ENCODE results near the gene RPN1. TPM values are rescaled to one million over a fixed set of nuclear protein-coding genes. Genes with fewer than 3 reads are reported as not detected.

Gene RPN1
- total RNA-seq, 3 donors from 2014 or later (not counting 1 experiment from before 2014, with no cell fraction given) = 90.5 to 130 (median 92.1) TPM

DNA sequence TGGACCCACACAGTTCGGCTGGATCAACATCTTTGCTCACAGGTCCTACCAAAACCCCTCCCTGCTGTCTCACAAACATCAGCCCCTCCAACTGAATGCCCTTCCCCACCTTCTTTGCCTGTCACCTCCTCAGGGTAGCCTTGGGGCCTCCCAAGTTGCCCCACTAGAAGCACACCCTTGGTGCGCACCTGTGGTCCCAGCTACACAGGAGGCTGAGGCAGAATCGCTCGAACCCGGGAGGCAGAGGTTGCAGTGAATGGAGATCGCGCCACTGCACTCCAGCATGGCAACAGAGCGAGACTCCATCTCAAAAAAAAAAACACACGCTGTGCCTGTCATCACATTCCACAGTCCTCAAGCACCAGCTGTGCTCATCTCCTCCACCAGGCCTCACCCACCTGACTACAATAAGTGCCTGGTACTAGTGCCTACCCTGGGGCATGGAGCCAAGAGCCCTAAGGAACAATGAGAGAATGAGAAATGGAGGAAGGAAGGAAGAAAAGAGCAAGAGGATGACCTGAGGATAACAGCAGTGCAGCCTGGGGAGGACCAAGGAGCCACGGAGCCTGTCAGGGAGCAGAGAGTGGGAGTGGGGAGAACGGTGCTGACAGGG, 26.0 kb downstream of the RPN1 start:
- Mint-ChIP-seq H3K27ac (peak overlapping the region in 1 of 2 donors; percentile 28), H3K4me1 (peaks cover 2 to 24% of the 10 kb centered on the region in 2 donors), H3K27me3 (ENCODE audit: low read depth in 2 of 2) (no peaks in the 10 kb centered on the region), H3K36me3 (peaks cover 17% of the 10 kb centered on the region), H3K4me3 (no peak overlapping the region), H3K9me3 (no peaks in the 10 kb centered on the region)
- H3K4me3 ChIP-seq (ENCODE audit: low read length) = no peak overlapping the region
- no peak for DNase-seq
- no peak for ATAC-seq
- H3K4me1 ChIP-seq (ENCODE audit: control insufficient read depth, insufficient read depth, low read length) = no peaks in the 10 kb centered on the region
- peaks cover 64% of the 10 kb centered on the region for H3K36me3 ChIP-seq (ENCODE audit: control insufficient read depth, insufficient read depth, low read length)
- 93% methylated on average over 11 of the region's 11 CpGs for WGBS (ENCODE audit: insufficient coverage)
- intact Hi-C loops (cut with micrococcal nuclease) = no loop called here
- no peaks in the 10 kb centered on the region for H3K9me3 ChIP-seq (ENCODE audit: control insufficient read depth, insufficient read depth, low read length)
- no peaks in the 10 kb centered on the region for H3K27me3 ChIP-seq (ENCODE audit: control insufficient read depth, insufficient read depth, low read length)
- TF ChIP-seq CTCF (IDR thresholded peaks at IDR 0.05) = no peak
- no peak overlapping the region for H3K27ac ChIP-seq (ENCODE audit: low read length)

DNA sequence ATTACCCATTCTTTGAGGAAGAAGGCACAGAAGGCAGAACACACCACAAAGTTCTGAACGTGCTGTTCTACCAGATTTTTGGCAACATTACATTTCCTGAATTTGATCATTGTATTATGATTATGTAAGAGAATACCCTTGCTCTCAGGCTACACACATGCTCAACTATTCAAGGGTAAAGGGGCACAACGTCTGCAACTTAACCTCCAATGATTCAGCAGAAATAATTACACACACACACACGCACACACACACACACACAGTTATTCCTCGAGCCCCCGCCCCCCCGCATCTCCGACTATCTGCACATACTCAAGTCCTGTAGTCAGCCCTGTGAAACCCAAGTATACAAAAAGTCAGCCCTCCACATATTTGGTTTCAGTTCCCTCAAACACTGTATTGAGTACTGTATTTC, 26.8 kb downstream of the RPN1 start:
- H3K27ac Mint-ChIP-seq = no peak overlapping the region
- no peak overlapping the region for H3K4me3 Mint-ChIP-seq
- peaks cover 11 to 33% of the 10 kb centered on the region in 2 donors for H3K4me1 Mint-ChIP-seq
- H3K27ac ChIP-seq (ENCODE audit: low read length) = no peak overlapping the region
- H3K27me3 ChIP-seq (ENCODE audit: control insufficient read depth, insufficient read depth, low read length) = no peaks in the 10 kb centered on the region
- H3K27me3 Mint-ChIP-seq (ENCODE audit: low read depth in 2 of 2) = no peaks in the 10 kb centered on the region
- H3K36me3 ChIP-seq (ENCODE audit: control insufficient read depth, insufficient read depth, low read length) = peaks cover 66% of the 10 kb centered on the region
- 66% methylated on average over 7 of the region's 7 CpGs for WGBS (ENCODE audit: insufficient coverage)
- peaks cover 17% of the 10 kb centered on the region for H3K36me3 Mint-ChIP-seq
- H3K4me1 ChIP-seq (ENCODE audit: control insufficient read depth, insufficient read depth, low read length) = peaks cover 2% of the 10 kb centered on the region
- intact Hi-C loops (cut with micrococcal nuclease) = no loop called here
- no peak for TF ChIP-seq CTCF (IDR thresholded peaks at IDR 0.05)
- H3K9me3 ChIP-seq (ENCODE audit: control insufficient read depth, insufficient read depth, low read length) = no peaks in the 10 kb centered on the region
- no peak for ATAC-seq
- no peak for DNase-seq
- H3K4me3 ChIP-seq (ENCODE audit: low read length) = no peak overlapping the region
- H3K9me3 Mint-ChIP-seq = no peaks in the 10 kb centered on the region

DNA sequence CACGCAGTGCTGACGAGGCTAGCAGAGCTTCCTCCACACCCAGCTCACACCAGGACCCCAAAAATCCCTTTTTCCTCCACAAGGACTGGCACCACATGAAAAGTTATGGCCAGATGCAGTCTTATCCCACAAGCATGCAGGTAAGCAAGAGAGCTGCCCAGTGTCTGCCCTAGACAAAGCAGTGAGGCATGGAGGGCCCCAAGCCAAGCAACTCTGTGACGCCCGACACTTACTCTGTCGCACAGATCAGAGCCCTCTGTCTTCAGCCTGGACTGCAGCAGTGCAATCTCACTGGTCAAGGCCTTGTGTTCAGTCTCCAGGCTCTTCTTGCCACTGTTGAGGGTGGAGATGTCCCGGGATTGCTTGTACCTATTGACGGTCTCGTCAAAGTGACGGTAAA, 28.7 kb downstream of the RPN1 start:
- Mint-ChIP-seq H3K4me1 (peaks cover 25 to 47% of the 10 kb centered on the region in 2 donors), H3K27ac (no peak overlapping the region), H3K9me3 (no peaks in the 10 kb centered on the region), H3K4me3 (no peak overlapping the region), H3K36me3 (peaks cover 14% of the 10 kb centered on the region), H3K27me3 (ENCODE audit: low read depth in 2 of 2) (no peaks in the 10 kb centered on the region)
- intact Hi-C loops (cut with micrococcal nuclease) = no loop called here
- ATAC-seq (no peak), DNase-seq (no peak)
- Histone ChIP-seq H3K27ac (ENCODE audit: low read length) (no peak overlapping the region), H3K9me3 (ENCODE audit: control insufficient read depth, insufficient read depth, low read length) (no peaks in the 10 kb centered on the region), H3K4me3 (ENCODE audit: low read length) (no peak overlapping the region), H3K27me3 (ENCODE audit: control insufficient read depth, insufficient read depth, low read length) (no peaks in the 10 kb centered on the region), H3K4me1 (ENCODE audit: control insufficient read depth, insufficient read depth, low read length) (peaks cover 17% of the 10 kb centered on the region), H3K36me3 (ENCODE audit: control insufficient read depth, insufficient read depth, low read length) (peaks cover 64% of the 10 kb centered on the region)
- WGBS (ENCODE audit: insufficient coverage) = 97% methylated on average over 9 of the region's 9 CpGs
- TF ChIP-seq CTCF (IDR thresholded peaks at IDR 0.05) = no peak

DNA sequence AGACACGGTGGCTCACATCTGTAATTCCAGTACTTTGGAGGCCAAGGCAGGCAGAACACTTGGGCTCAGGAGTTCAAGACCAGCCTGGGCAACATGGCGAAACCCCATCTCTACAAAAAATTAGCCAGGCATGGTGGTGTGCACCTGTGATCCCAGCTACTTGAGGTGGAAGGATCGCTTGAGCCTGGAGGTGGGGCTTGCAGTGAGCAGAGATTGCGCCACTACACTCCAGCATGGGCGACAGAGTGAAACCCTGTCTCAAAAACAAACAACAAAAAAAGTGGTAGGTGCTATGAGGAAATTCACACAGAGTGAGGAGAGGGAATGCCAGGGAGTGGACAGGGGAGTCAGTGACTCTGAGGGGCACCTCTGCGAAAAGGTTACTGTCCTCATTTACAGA, 29.4 kb downstream of the RPN1 start:
- no peak for TF ChIP-seq CTCF (IDR thresholded peaks at IDR 0.05)
- Histone ChIP-seq H3K36me3 (ENCODE audit: control insufficient read depth, insufficient read depth, low read length) (peaks cover 58% of the 10 kb centered on the region), H3K27ac (ENCODE audit: low read length) (no peak overlapping the region), H3K27me3 (ENCODE audit: control insufficient read depth, insufficient read depth, low read length) (no peaks in the 10 kb centered on the region), H3K9me3 (ENCODE audit: control insufficient read depth, insufficient read depth, low read length) (no peaks in the 10 kb centered on the region), H3K4me3 (ENCODE audit: low read length) (no peak overlapping the region), H3K4me1 (ENCODE audit: control insufficient read depth, insufficient read depth, low read length) (peaks cover 22% of the 10 kb centered on the region)
- H3K9me3 Mint-ChIP-seq = no peaks in the 10 kb centered on the region
- peaks cover 25 to 49% of the 10 kb centered on the region in 2 donors for H3K4me1 Mint-ChIP-seq
- H3K36me3 Mint-ChIP-seq = peaks cover 7% of the 10 kb centered on the region
- DNase-seq = no peak
- no peak overlapping the region for H3K4me3 Mint-ChIP-seq
- 94% methylated on average over 6 of the region's 6 CpGs for WGBS (ENCODE audit: insufficient coverage)
- H3K27ac Mint-ChIP-seq = peak overlapping the region in 1 of 2 donors; percentile 74
- ATAC-seq = no peak
- intact Hi-C loops (cut with micrococcal nuclease) = no loop called here
- no peaks in the 10 kb centered on the region for H3K27me3 Mint-ChIP-seq (ENCODE audit: low read depth in 2 of 2)

All from natural killer cell (primary cell).